GM18519 (cell line): ENCODE data around the gene HCFC1.

Source experiments
- ATAC-seq: cut with Tn5 transposase; IDR thresholded peaks from one replicate; pipeline ENCODE4 v1.9.1; 2021; ENCODE audit warnings: mild to moderate bottlenecking, moderate library complexity; ENCODE audit not compliant: unreplicated experiment, low FRiP score

Gene HCFC1

GRCh38 chrX:153971450-153972367 is at the start of gene HCFC1:
Gene HCFC1, minus strand, starts transcription at chrX:153971818. Its CDS starts 978 bp downstream, at chrX:153970840.
- no peak for ATAC-seq

- no peak for ATAC-seq
Observed at GRCh38 chrX:154021131-154021611, 49.6 kb upstream of the HCFC1 start.

- ATAC-seq = no peak
Observed at GRCh38 chrX:154020536-154021115, 49.0 kb upstream of the HCFC1 start.

- ATAC-seq = no peak
Observed at GRCh38 chrX:154019633-154020528, 48.3 kb upstream of the HCFC1 start, which contains the start of gene IRAK1. Gene IRAK1, minus strand, starts transcription at chrX:154019902. Its CDS starts 90 bp downstream, at chrX:154019812.

GRCh38 chrX:154019061-154019621 is 47.5 kb upstream of the HCFC1 start:
- ATAC-seq = no peak

- no peak for ATAC-seq
Observed at GRCh38 chrX:154018518-154019060, 47.0 kb upstream of the HCFC1 start.

GRCh38 chrX:154017766-154018517 is 46.3 kb upstream of the HCFC1 start:
- ATAC-seq = no peak

- no peak for ATAC-seq
Observed at GRCh38 chrX:154016366-154017076, 44.9 kb upstream of the HCFC1 start.

GRCh38 chrX:154015581-154016264 is 44.1 kb upstream of the HCFC1 start:
- ATAC-seq = no peak

GRCh38 chrX:154014429-154015380 is 43.1 kb upstream of the HCFC1 start:
- ATAC-seq = no peak

- ATAC-seq = no peak
Observed at GRCh38 chrX:154013614-154014360, 42.2 kb upstream of the HCFC1 start.

GRCh38 chrX:154013001-154013421 is 41.4 kb upstream of the HCFC1 start:
- no peak for ATAC-seq

- no peak for ATAC-seq
Observed at GRCh38 chrX:154012336-154012991, 40.8 kb upstream of the HCFC1 start.

- ATAC-seq = no peak
Observed at GRCh38 chrX:154011376-154012335, 40.0 kb upstream of the HCFC1 start.
